Left hindlimb (tissue), 1 donor: ENCODE data around the gene PTBP3.
A peak's percentile ranks its signal among the peaks of the same experiment; 100 is the strongest.
"Not testable (repeated sequence)": the region's sequence is repeated elsewhere in the genome, so short reads cannot be mapped to it uniquely, and the experiment has no call there.

Experiments used
- DNase-seq: peaks from one replicate; pipeline ENCODE4 v3.0.0-alpha.2; 2018

The PTBP3 gene

GRCh38 chr9:112193572-112194288, 139.7 kb downstream of the PTBP3 start:
- DNase-seq = no peak

GRCh38 chr9:112190320-112190719, 143.1 kb downstream of the PTBP3 start:
- not testable (repeated sequence) for DNase-seq

DNA sequence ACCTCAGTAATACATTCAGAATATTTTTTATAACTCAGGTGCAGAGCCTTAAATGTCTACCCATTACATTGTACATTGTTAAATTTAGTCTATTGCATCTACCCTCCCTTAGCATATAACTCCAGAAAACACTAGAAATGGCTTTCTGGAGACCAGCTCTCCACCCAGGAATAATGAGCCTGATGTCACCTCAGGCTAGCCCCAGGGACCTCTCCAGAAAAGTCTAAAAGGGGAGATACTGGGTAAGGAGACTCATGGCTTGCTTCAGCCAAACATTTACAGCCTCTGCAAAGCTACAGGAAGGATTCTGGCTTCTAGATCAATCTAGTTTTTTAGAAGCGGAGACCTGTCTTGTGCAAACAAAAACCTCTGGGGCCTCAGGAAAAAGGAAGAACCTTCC, 144.5 kb downstream of the PTBP3 start:
- DNase-seq = no peak

DNA sequence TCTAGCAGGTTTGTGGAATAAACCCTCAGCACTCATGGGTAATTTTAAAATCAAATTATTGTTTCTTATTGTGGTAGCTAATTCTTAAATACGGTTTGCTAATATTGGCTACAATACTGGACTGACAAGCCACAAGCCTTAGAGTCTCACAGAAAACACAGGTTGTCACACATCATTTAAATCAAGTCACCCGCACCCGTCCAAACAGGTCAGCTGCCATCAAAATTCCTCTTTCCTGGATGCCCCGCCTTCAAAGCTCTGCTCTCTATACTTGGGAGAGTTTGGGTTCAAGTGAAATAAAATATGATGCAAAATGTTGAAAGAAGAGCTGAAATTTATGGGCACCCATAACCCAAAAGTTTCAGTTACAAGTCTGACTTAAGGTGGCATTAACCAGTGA, 146.0 kb downstream of the PTBP3 start:
- no peak for DNase-seq

- no peak for DNase-seq
These were observed 146.7 kb downstream of the PTBP3 start for GRCh38 chr9:112186695-112187094.

GRCh38 chr9:112184946-112185345, 148.5 kb downstream of the PTBP3 start:
- no peak for DNase-seq

DNA sequence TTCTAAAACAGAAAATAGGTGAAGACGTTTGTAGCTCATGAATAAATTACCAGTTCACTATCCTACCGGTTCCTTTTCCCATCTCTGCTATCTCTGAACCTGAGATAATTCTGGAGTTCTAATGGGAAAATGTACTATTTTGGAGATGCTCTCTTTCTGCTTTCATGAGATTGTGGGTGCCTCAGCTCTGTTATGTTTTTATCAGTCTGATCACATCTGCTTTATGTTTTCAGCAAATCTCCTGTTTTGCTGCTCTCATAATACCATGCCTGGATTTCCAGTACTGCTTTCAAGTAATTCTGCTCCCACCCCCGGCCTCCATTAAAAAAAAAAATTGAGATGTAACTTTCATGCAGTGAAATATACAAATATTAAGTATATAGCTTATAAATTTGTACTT, 149.2 kb downstream of the PTBP3 start:
- no peak for DNase-seq

- DNase-seq = no peak
These were observed 153.0 kb downstream of the PTBP3 start for GRCh38 chr9:112180387-112180881.

DNA sequence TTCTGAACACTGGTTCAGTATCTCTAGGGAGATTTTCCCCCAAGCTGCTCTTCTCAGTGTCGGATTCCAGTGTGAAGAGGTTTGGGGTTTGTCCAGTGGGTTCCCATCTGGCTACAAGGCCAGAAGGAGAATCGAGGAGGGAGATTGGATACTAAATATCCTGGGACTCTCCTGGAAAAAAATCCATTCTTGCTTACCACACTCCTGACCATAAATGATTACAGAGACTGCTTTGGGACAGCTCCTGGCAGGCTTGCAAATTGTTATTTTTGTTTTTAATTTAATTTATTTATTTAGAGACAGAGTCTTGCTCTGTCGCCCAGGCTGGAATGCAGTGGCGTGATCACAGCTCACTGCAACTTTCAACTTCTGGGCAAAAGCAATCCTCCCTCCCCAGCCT, 153.6 kb downstream of the PTBP3 start:
- no peak for DNase-seq

- DNase-seq = no peak
These were observed 156.9 kb downstream of the PTBP3 start for GRCh38 chr9:112176524-112176923.

DNA sequence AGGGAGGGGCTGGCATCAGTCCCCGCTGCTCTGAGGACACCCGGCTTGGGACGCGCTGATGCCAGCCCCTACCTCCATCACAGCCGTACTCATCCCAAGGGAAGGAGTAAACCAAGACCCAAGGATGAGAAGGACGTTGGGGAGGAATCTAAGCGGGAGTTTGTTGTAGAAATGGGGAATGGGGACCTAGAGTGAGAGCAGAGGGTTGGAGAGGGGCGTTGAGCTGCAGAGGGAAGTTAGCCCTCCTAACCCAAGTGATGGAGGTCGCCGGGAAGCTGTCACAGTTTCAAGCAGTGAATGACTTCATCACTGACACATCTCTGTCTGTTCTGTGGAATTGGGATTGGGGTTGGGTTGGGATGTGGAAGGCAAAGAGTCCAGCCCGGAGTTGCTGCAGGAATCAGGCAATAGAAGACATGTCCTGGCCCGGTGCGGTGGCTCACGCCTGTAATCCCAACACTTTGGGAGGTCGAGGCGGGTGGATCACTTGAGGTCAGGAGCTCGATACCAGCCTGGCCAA, 157.6 kb downstream of the PTBP3 start:
- no peak for DNase-seq

DNA sequence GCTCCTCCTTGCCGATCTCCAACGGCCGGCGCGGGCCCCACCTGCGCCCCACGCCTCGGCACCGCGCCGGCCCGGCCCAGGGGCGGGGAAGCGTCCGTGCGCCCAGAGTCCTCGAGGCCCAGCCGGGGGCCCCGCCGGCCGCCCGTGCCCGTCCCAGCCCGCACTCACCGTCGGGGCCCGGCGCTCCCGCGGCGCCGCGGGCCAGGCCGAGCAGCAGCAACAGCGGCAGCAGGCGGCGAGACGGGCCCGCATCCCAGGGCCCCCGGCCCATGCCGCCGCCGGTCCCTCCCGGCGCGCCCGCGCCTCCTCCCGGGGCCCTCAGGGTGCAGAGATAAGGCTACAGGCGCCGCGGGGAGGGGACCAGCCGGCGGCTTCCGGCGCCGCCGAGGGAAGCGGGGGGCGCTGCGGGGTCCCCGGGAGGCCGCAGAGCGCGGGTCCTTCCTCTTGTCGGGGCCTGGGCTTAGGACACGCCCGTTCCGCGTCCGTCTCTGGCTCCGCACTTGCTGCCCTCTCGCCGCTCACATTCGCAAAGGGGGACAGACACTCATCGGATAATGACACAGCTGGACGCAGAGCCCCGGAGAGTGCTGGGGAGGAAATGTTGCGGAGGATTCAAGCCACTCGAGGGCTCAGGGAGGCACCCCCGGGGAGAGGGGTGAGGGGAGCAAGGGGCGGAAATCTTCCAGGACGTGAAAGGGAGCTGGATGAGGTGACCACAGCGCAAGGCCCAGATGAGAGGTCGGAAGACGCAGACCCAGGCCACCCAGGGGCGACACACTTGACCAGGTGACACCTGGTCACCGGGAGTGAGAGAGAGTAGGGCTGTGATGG, 158.2 kb downstream of the PTBP3 start, which contains the start of gene SUSD1:
SUSD1 (minus strand) TSS at position 333 of the 831 bp plus-strand sequence; CDS start at position 271, 62 bp downstream.
- DNase-seq = peak; percentile 44

- DNase-seq = peak; percentile 62
These were observed 159.0 kb downstream of the PTBP3 start for GRCh38 chr9:112174222-112174964.

DNA sequence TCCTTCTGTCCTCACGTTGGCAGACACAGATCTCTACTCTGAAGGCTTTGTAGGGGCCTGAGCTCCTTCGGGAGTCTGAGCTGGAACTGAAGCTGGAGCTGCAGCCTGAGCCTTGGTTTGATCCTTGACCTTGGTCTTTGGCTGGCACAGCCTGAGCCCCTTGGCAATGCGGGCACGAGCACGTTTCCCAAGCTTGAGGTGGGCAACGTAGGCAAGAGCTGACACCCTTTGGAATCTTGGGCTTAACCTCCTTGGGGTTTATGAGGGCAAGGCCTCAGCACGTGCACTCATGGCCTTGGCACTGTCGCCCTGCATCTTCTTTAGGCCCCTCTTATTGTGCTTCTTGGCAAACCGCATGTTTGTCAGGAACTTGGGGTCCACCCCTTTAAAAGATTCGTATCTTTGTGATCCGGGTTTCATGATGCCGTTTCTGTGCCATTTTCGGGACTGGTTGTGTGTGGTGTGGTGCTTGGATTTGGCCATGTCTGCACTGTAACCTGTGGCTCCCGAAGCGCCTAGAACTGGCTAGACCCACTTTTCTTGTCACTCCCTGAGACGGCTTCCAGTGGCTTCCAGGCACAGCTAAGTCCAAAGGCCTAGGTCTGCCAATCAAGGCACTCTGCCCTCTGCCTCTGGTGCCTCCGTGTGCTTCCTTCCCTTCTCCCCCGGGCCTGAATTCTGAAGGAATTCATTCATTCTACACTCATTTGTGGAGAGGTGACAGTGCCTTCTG, 159.8 kb downstream of the PTBP3 start:
- DNase-seq = no peak

GRCh38 chr9:112170968-112171367, 162.5 kb downstream of the PTBP3 start:
- DNase-seq = no peak

- DNase-seq = no peak
These were observed 163.2 kb downstream of the PTBP3 start for GRCh38 chr9:112170235-112170634.

DNA sequence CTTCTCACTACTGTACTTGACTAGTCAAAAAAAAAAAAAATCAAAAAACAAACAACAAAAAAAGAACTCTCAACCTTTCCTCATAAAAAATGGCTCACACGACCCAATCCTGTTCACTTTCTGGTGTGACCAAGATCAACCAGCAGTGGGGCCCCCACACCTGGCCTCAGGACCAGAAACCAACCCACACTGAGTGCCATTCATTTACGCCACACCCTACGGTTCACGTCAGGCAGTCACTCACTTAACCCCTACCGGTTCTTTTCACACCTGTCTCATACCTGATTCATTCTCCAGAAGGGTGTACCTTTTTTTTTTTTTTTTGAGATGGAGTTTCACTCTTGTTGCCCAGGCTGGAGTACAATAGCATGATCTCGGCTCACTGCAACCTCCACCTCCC, 164.1 kb downstream of the PTBP3 start:
- no peak for DNase-seq

DNA sequence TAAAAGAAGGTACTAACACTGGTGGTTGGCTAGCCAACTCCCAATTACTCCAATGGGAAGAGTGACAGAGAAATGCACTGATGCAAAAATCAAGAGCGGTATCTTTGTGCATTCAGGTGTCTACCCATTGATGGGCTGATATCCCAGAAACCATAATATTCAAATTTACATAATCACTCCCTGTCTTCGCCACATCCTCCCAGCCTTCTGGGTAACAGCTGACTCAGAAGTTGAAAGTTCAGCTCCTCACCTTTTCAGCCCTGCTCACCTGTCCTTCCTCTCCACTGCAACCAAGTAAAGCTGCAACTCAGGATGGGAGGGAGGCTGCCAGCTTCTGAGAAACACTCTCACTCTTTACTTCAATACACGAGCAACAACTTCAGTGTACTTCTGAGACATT, 165.2 kb downstream of the PTBP3 start:
- no peak for DNase-seq
